NCI-H1417 treated with DMSO at 0.1 percent for 48 hours (cell line): ENCODE data around the gene CDHR1.

ENCODE experiments used
- DNase-seq: peaks from one replicate; lab custom pipeline; 2025; lab: John Stamatoyannopoulos, UW

The CDHR1 gene

DNA sequence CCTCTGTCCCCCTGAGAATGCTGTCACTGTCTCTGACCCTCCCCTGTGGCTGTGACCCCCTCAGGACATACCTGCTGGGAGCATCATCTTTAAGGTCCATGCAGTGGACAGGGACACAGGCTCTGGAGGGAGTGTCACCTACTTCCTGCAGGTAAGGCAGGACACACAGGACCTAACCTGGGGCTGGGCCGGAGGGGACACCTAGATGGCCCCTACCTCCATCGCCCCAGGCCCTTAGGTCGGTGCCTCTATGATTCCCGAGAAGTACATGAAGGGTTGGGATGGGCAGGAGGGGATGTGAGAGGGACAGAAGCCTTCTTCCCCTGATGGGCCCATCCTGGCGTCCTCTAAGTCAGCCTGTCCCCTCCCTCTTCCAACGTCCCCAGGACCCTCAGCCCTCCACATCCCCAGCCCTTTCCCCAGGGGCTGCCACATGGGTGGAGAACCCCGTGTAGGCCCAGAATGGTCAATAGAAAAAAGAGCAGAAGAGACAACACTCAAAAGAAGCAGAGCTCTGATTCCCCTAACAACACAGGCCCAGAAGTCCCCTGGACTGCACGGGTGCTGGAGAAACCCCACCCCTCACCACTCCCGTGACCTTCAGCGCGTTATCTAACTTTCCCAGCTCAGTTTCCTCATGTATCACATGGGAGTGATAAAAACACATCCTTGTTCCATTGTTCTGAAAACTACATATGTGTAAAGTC lies 6.4 kb downstream of the CDHR1 start:
- no peak for DNase-seq

DNA sequence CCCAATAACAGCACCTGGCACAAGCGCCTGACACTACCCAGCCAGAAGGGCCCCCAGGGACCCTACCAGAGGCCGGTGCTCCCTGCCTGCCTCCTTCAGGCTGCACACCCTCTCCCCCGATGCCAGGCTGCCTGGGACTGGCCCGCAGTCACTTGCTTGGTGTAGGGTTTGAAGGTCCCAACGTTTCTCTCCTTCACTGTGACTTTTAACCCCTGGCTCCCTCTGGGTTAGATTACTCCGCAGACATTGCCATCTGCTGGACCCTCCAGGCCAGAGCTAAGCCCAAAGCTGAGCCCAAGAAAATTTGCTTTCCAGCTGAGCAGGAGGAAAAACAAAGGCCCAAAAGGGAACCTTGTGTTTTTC lies 6.9 kb downstream of the CDHR1 start:
- no peak for DNase-seq

DNA sequence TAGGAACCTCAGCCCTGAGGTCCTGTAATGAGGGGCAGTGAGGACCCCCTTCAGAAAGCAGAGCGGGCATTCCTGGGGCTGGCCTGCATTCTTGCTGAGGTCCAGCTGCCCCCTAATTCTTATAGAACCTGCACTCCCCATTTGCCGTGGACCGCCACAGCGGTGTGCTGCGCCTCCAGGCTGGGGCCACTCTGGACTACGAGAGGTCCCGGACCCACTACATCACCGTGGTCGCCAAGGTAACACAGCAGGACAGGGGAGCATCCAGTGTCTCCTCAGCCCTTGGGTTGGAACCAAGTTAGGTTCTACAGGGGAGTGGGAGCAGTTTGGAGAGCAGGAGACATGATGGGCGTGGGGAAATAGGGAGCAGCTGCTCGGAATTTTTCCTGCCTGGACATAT lies 7.3 kb downstream of the CDHR1 start:
- no peak for DNase-seq

DNA sequence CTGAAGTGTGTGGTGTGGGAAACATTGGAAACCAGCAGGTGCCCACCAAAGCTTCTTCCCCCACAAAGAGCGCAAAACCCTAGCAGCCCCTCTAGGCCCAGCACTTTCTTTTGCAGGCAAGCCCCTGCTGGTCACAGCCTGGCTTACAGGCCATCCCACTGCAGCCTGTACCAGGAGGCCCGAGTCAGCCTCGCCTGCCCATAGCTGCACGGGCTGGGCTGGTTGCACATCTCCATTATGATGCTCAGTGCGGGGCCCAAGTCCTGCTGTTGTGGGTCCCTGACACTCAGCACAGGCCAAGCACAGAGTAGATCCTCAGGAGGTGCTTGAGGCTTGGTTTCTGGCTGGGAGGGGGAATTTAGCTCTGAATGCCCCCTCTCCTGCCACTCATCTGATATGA lies 8.0 kb downstream of the CDHR1 start:
- DNase-seq, result no peak

DNA sequence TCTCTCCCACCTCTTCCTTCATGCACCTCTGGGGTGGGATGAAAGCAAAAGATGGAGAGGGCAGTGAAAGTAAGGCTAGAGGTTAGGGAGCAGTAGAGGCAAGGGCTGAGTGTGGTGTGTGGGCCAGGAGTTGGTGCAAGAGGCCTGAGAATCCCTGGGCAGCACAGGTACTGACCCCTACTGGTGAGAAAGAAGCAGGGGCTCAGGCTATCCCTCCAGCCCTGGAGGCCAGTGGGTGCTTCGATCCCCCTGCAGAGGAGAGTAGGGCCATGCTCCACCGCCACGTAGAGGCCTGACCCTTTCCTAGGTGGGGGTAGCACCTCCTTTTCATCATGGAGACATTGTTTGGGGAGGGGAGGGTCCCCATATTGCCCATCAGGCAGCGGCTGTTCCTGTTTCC lies 9.8 kb downstream of the CDHR1 start:
- no peak for DNase-seq

DNA sequence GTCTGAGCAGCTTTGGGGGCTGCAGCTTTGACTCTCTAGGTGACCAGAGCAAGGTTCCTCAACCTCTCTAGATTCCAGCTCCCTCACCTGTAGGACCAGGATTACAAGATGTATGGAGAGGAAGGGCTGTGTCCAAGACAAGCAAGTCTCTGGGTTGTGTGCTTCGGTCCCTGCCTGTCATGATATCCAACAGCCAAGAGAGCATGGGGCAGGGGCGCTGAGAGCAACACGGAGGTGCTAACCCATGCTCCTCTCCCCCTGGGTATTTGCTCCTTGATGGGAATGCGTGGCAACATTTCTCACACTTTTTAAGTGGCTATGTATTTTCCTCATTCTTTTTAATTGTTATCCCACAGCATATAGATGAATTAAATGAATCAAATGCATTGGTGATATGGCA lies 10.3 kb downstream of the CDHR1 start:
- DNase-seq, result no peak

- DNase-seq, result peak; percentile 26
Measured at GRCh38 chr10:84205049-84205852, 10.9 kb downstream of the CDHR1 start.

DNA sequence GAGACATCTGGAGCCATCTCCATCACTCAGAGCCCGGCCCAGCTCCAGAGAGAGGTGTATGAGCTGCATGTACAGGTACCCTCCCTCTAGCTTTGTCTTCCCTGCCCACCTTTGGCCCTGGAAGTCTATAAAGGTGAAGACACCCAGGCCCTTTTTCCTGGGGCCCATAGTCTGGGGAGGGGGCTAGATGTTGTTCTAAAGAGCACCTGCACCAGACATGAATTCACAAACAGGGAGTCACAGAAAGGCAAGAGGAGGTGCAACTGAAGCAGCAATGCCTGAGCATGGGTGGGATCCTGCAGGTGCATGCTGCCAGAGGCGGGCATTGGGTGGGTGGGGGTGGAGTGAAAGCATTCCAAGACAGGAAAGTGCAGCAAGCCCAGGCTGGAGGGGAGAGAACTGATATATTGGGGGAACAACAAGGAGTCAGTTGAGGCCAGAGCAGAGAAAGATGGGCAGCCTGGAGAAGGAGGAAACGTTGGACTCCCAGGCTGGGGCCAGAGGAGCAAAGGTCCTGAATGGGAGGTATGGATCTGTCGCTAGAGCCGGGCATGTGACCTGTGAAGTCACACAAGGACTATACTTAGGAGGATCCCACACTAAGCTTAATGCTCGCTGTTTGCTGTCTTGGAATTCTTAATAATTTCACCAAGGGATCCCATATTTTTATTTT lies 11.7 kb downstream of the CDHR1 start:
- DNase-seq, result no peak

DNA sequence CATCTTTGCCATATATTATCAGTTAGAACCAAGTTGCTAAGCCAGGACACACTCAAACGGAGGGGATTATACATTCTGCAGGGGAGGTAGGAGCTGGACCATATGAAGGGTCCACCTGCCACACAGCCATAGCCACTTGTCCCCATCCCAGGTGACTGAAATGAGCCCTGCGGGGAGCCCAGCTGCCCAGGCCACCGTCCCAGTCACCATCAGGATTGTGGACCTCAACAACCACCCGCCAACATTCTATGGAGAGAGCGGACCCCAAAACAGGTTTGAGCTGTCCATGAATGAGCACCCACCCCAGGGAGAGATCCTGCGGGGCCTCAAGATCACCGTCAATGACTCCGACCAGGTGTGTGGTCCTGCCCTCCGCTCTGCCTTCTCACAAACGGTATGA lies 13.7 kb downstream of the CDHR1 start:
- no peak for DNase-seq

- no peak for DNase-seq
Measured at GRCh38 chr10:84211566-84211965, 17.2 kb downstream of the CDHR1 start.

DNA sequence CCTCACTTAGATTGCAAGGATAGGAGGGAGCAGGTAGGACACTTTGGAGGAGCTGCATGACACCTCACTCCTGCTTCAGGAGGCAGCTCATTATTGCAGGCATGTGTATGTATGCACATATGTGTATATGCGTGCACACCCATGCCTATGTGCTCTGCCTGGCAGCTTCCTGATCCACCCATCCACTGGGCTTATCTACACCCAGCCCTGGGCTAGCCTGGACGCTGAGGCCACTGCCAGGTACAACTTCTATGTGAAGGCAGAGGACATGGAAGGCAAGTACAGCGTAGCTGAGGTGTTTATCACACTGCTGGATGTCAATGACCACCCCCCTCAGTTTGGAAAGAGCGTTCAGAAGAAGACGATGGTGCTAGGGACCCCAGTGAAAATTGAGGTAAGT lies 17.7 kb downstream of the CDHR1 start:
- DNase-seq, result no peak

- no peak for DNase-seq
Measured at GRCh38 chr10:84213076-84213475, 18.7 kb downstream of the CDHR1 start.

- no peak for DNase-seq
Measured at GRCh38 chr10:84214046-84214572, 19.8 kb downstream of the CDHR1 start.

GRCh38 chr10:84214612-84215235 lies 20.4 kb downstream of the CDHR1 start:
- no peak for DNase-seq

- DNase-seq, result no peak
Measured at GRCh38 chr10:84216834-84217233, 22.5 kb downstream of the CDHR1 start.

GRCh38 chr10:84217746-84218145 lies 23.4 kb downstream of the CDHR1 start:
- DNase-seq, result no peak

- no peak for DNase-seq
Measured at GRCh38 chr10:84221916-84222315, 27.6 kb downstream of the CDHR1 start.

DNA sequence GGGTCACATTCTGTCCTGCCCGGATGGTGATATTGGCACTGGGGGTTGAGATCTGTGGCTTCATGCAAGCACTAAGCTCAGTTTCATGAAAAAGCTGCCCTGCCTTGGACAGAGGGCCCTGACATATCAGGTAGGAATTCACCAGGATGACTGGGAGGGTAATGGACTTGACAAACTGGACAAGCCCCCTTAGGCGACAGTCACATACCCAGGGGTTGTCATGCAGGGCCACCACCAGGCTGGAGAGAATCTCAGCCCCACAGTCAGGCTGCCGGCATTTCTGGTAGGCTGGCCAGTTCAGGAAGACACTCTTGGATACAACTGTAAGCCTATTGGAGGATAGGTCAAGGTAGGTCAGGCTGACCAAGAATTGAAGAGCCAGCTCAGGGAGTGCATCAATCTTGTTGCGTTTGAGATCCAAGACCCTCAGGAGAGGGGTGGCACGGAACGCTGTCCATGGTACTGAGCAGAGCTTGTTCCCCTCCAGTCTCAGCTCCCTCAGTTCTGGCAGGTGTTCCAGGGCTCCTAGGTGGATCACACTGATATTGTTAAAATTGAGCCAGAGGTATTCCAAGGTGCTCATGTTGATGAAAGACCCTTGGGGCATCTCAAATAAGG lies 30.2 kb downstream of the CDHR1 start:
- no peak for DNase-seq

GRCh38 chr10:84225427-84226173 lies 31.3 kb downstream of the CDHR1 start, which contains the start of gene LRIT2:
LRIT2 (minus strand) TSS chr10:84225544; CDS start chr10:84225520, 24 bp downstream.
- DNase-seq, result no peak

DNA sequence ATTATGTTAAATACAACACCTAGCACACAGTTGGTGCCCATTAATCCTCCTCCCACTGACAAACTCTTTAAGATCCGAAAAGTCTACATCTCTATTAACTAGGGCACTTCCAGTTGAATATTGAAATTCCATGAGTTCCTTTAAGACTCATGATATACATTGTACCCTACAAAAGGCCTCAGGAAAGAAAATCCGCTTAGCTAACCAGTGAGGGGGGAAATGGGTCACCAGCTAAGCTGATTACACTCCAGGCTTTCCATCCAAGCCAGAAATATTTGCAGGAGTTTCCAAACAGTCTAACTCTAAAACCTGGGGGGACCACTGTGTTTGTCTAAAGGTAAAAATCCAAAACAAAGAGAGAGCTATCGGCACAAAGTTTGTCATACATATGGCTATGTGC lies 32.3 kb downstream of the CDHR1 start:
- DNase-seq, result no peak

GRCh38 chr10:84227810-84228209 lies 33.5 kb downstream of the CDHR1 start:
- DNase-seq, result no peak
